GM06990 (cell line): Measurements from ENCODE around the gene OPRM1.

Experiments
- DNase-seq: peaks from one replicate; pipeline ENCODE4 v3.0.0-alpha.2; 2011; ENCODE audit not compliant: insufficient read length; ENCODE audit errors: extremely low read depth
- H3K27me3 ChIP-seq: replicated peaks from 2 replicates; pipeline ENCODE4 v1.6.0; 2011; ENCODE audit warnings: low read length; ENCODE audit not compliant: control insufficient read depth, insufficient read depth
- H3K36me3 ChIP-seq: 2 replicates; pipeline ENCODE4 v1.5.1; 2011; ENCODE audit warnings: low read length; ENCODE audit not compliant: control insufficient read depth, insufficient read depth
- H3K4me3 ChIP-seq: replicated peaks from 2 replicates; pipeline ENCODE4 v1.5.1; 2011; ENCODE audit warnings: low read depth, mild to moderate bottlenecking, control low read depth, low read length
- TF ChIP-seq, protein P1 (sequence below): IDR thresholded peaks from 2 replicates; pipeline ENCODE4 v1.5.1; 2011; ENCODE audit warnings: low read length, control low read depth, mild to moderate bottlenecking, inconsistent platforms; ENCODE audit not compliant: insufficient read depth, poor library complexity, severe bottlenecking

Gene OPRM1

DNA sequence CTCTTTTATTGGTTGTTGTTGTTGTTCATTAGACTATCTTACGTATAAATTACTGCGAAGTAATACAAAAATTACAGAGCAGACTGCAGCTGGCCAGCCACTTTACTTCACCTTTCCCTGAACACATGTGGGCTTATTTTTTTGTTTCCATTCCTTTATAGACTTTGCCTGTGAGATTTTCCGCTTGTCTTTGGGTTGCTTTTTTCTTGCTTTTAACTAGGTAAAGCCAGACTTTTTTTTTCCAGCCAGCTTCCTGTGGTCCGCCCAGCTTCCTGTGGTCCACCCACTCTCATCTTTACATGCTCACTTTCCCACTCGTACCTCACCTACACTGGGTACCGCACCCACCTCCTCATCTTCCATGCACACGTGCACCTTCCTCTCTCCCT lies 238.6 kb downstream of the OPRM1 start:
- Histone ChIP-seq H3K4me3 (no peak overlapping the region), H3K36me3 (no peaks in the 10 kb centered on the region), H3K27me3 (no peaks in the 10 kb centered on the region)
- TF ChIP-seq, protein P1, sequence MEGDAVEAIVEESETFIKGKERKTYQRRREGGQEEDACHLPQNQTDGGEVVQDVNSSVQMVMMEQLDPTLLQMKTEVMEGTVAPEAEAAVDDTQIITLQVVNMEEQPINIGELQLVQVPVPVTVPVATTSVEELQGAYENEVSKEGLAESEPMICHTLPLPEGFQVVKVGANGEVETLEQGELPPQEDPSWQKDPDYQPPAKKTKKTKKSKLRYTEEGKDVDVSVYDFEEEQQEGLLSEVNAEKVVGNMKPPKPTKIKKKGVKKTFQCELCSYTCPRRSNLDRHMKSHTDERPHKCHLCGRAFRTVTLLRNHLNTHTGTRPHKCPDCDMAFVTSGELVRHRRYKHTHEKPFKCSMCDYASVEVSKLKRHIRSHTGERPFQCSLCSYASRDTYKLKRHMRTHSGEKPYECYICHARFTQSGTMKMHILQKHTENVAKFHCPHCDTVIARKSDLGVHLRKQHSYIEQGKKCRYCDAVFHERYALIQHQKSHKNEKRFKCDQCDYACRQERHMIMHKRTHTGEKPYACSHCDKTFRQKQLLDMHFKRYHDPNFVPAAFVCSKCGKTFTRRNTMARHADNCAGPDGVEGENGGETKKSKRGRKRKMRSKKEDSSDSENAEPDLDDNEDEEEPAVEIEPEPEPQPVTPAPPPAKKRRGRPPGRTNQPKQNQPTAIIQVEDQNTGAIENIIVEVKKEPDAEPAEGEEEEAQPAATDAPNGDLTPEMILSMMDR = no peak
- no peak for DNase-seq

DNA sequence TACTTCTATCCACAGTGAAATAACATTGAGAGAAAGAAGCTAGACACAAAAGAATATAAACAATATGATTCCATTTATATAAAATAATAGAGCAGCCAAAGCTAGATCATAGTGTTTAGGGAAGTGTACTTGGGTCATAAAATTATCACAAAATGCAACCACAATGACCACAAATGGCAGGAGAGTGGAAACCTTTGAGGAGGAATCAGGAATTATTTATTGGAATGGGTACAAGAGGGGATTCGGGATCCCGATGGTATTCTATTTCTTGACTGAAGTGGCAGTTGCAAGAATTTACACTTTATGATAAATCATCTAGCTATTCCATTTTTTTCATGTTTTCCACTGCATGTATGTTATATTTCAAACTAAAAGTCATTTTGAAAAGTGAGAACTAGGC lies 241.5 kb downstream of the OPRM1 start:
- Histone ChIP-seq H3K27me3 (no peaks in the 10 kb centered on the region), H3K36me3 (no peaks in the 10 kb centered on the region), H3K4me3 (no peak overlapping the region)
- TF ChIP-seq, protein P1 = no peak
- no peak for DNase-seq

DNA sequence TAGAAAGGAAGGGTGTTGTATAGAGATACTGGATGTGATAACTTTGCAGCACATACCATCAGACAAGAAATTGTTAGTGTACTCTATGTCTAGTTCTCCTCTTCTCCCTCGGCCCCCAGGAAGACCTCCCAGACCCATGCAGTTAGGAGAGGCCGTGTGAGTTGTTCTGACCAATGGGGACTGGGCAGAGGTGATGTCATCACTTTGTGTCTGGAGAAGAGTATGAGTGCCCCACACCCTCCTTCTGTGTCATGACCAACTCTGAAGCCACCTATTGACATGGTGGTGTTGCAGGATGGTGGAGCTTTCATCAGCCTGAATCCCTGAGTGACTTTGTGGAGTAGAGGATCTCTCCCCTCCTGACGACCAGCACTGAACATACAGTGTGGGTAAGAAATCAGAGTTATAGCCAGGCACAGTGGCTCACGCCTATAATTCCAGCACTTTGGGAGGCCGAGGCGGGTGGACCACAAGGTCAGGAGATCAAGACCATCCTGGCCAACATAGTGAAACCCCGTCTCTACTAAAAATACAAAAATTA lies 245.3 kb downstream of the OPRM1 start:
- no peak overlapping the region for H3K4me3 ChIP-seq
- H3K36me3 ChIP-seq = no peaks in the 10 kb centered on the region
- TF ChIP-seq, protein P1 = no peak
- no peak for DNase-seq
- no peaks in the 10 kb centered on the region for H3K27me3 ChIP-seq

DNA sequence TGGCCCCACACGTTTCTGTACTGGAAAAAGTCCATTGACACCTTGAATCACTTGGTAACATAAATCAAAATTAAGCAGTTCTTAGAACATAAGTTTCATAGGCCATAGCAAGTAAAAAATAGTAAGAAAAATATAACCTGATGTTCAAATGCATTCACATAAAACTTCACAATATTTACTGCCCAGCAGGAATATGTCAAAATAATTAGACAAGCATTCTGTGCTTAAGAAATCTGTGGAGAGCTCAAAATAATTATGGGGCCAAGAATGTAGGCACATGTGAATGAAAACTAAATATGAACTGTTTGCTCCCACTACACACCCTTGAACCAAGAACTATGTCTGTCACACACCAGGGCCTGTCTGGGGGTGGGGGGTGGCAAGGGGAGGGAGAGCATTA lies 246.8 kb downstream of the OPRM1 start:
- no peak for DNase-seq
- no peaks in the 10 kb centered on the region for H3K36me3 ChIP-seq
- H3K27me3 ChIP-seq = no peaks in the 10 kb centered on the region
- H3K4me3 ChIP-seq = no peak overlapping the region
- TF ChIP-seq, protein P1 = no peak

DNA sequence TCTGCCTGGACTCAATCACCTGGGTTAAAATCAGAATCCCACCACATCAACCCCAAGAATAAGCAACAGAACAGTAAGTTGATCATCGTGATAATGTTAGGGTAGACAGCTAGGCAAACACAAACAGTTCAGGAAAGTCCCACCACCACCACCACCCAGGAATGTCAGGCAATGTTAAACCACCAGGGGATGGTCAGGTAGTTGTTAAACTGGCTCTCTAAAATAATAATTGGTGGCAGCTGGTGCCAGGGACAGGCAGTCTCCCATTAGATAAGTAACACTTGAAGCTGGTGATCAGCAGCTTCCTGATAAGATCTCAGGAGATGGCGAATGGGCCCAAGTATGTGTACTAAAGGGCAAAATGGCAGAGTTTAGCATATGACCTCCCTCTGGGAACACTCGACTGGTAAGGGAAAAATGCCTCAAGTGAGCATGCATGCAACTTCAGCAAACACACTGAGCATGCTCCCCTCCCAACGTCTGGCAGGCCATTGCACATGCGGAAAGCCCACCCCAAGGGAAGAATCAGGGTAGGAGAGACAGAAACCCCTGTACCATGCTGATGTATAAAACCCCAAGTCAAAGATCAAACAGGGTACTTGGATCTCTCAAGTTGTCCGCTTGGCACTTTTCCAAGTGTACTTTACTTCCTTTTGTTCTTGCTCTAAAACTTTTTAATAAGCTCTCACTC lies 250.9 kb downstream of the OPRM1 start:
- Histone ChIP-seq H3K27me3 (no peaks in the 10 kb centered on the region), H3K36me3 (no peaks in the 10 kb centered on the region), H3K4me3 (no peak overlapping the region)
- TF ChIP-seq, protein P1 = no peak
- no peak for DNase-seq
